Ovary (tissue), 1 donor: ENCODE results near the gene TOR3A.

Experiments used
- EP300 ChIP-seq: sonication (generic); formaldehyde crosslinking; IDR thresholded peaks from one replicate; pipeline ENCODE4 v1.6.1; 2017; ENCODE audit warnings: antibody characterized with exemption
- POLR2A ChIP-seq: fragments of 450-650 bp; IDR thresholded peaks from one replicate; pipeline ENCODE4 v1.6.1; 2017; ENCODE audit warnings: antibody characterized with exemption, mild to moderate bottlenecking, moderate library complexity

GRCh38 chr1:179143322-179143721 is 61.5 kb downstream of the TOR3A start:
- no peak for TF ChIP-seq EP300
- no peak for TF ChIP-seq POLR2A
